Endothelial cell of umbilical vein (primary cell): ENCODE results near the gene FAM171A2. TPM values are rescaled to one million over a fixed set of nuclear protein-coding genes. Genes with fewer than 3 reads are reported as not detected.

Source experiments
- BruUV-seq: library from RNA; stranded (reverse); fragments of 400-500 nt; replicated peaks from 2 replicates; lab custom pipeline; 2021; lab: Mats Ljungman, UMichigan
- CTCF ChIA-PET: fragments of 300-600, 350-600 bp; sonication (Branson Sonifier 250); formaldehyde crosslinking; loops from one replicate; lab custom pipeline; 2021; ENCODE audit warnings: antibody characterized with exemption, inconsistent platforms; lab: Charles Lee
- POLR2A ChIA-PET: fragments of 300-600, 350-600 bp; sonication (Branson Sonifier 250); formaldehyde crosslinking; loops from one replicate; lab custom pipeline; 2021; ENCODE audit warnings: antibody characterized with exemption, inconsistent platforms; lab: Charles Lee
- DNase-seq: peaks from one replicate; pipeline ENCODE4 v3.0.0-alpha.2; 2011; ENCODE audit warnings: low read depth, low spot score
- FAIRE-seq: peaks from 2 replicates; lab custom pipeline; 2011; peaks lifted over from hg19 to GRCh38; lab: Jason Lieb, UNC
- H2AFZ ChIP-seq: 2 replicates; pipeline ENCODE4 v1.6.0; 2012; ENCODE audit warnings: low read depth, low read length, control low read depth, inconsistent platforms
- H3K27ac ChIP-seq: 2 replicates; pipeline ENCODE4 v1.5.1; 2011; ENCODE audit warnings: low read depth, mild to moderate bottlenecking, control low read depth, low read length, moderate library complexity; ENCODE audit not compliant: insufficient read depth
- H3K27me3 ChIP-seq, 2 experiments: 2 replicates each; pipeline versions ENCODE4 v1.6.0 to v1.6.1; 2011; ENCODE audit warnings: low read length in 2 of 2, mixed read lengths in 1 of 2; ENCODE audit not compliant: control insufficient read depth in 2 of 2, insufficient read depth in 2 of 2
- H3K36me3 ChIP-seq, 2 experiments: 2 replicates in 1 of 2; 3 replicates in 1 of 2; pipeline ENCODE4 v1.5.1; 2011; ENCODE audit warnings: low read length in 2 of 2, mild to moderate bottlenecking in 1 of 2, moderate library complexity in 1 of 2; ENCODE audit not compliant: control insufficient read depth in 2 of 2, insufficient read depth in 2 of 2; ENCODE audit errors: extremely low read depth in 1 of 2
- H3K4me1 ChIP-seq: 3 replicates; pipeline ENCODE4 v1.5.1; 2011; ENCODE audit warnings: mild to moderate bottlenecking, low read length; ENCODE audit not compliant: control insufficient read depth, insufficient read depth; ENCODE audit errors: extremely low read depth
- H3K4me2 ChIP-seq: 2 replicates; pipeline ENCODE4 v1.6.1; 2011; ENCODE audit warnings: low read length, control low read depth, mixed read lengths; ENCODE audit not compliant: insufficient read depth
- H3K4me3 ChIP-seq, 3 experiments: fragments of 200-600 bp in 1 of 3; sonication (generic), shearing (Covaris generic) in 1 of 3; replicated peaks in 1 of 3; 2 replicates each; pipeline ENCODE4 v1.5.1; 2011 to 2016; ENCODE audit warnings: control low read depth in 3 of 3, low read length in 3 of 3, mild to moderate bottlenecking in 2 of 3, inconsistent platforms in 1 of 3, low read depth in 1 of 3, moderate library complexity in 1 of 3; ENCODE audit not compliant: insufficient read depth in 1 of 3
- H3K79me2 ChIP-seq: 2 replicates; pipeline ENCODE4 v1.6.0; 2012; ENCODE audit warnings: low read length, inconsistent platforms; ENCODE audit not compliant: control insufficient read depth, insufficient read depth
- H3K9ac ChIP-seq: replicated peaks from 2 replicates; pipeline ENCODE3; 2011; ENCODE audit warnings: low read length, control low read depth; ENCODE audit not compliant: insufficient read depth; ENCODE audit errors: extremely low read depth
- H3K9me1 ChIP-seq: replicated peaks from 3 replicates; pipeline ENCODE4 v1.6.0; 2011; ENCODE audit warnings: mild to moderate bottlenecking, low read length; ENCODE audit not compliant: control insufficient read depth, insufficient read depth; ENCODE audit errors: extremely low read depth
- H3K9me3 ChIP-seq: replicated peaks from 2 replicates; pipeline ENCODE4 v1.5.1; 2012; ENCODE audit warnings: low read length, inconsistent platforms; ENCODE audit not compliant: control insufficient read depth, insufficient read depth
- H4K20me1 ChIP-seq: replicated peaks from 2 replicates; pipeline ENCODE3; 2011; ENCODE audit warnings: mild to moderate bottlenecking, low read length; ENCODE audit not compliant: control insufficient read depth, insufficient read depth; ENCODE audit errors: extremely low read depth
- EZH2 ChIP-seq: IDR thresholded peaks from 2 replicates; pipeline ENCODE4 v1.6.1; 2012; ENCODE audit warnings: borderline replicate concordance, low read depth, mild to moderate bottlenecking, moderate library complexity, low read length, inconsistent platforms; ENCODE audit not compliant: severe bottlenecking
- FOS ChIP-seq: IDR thresholded peaks from 2 replicates; pipeline ENCODE4 v1.6.1; 2011; ENCODE audit warnings: mild to moderate bottlenecking, low read length, moderate library complexity, borderline replicate concordance; ENCODE audit not compliant: insufficient read depth
- GATA2 ChIP-seq: IDR thresholded peaks from 2 replicates; pipeline ENCODE4 v1.7.0; 2011; ENCODE audit warnings: low read depth, mild to moderate bottlenecking, moderate library complexity, mixed read lengths, low read length; ENCODE audit not compliant: insufficient read length, insufficient read depth
- JUN ChIP-seq: IDR thresholded peaks from 2 replicates; pipeline ENCODE4 v1.6.1; 2011; ENCODE audit warnings: borderline replicate concordance, low read depth; ENCODE audit not compliant: insufficient read length, insufficient read depth
- MYC ChIP-seq: IDR thresholded peaks from one replicate; pipeline ENCODE4 v1.6.1; 2011; ENCODE audit warnings: mild to moderate bottlenecking, low read depth, low read length
- POLR2A ChIP-seq: IDR thresholded peaks from 2 replicates; pipeline ENCODE4 v1.6.1; 2012; ENCODE audit warnings: low read depth, mild to moderate bottlenecking, control low read depth, low read length
- POLR2AphosphoS5 ChIP-seq: IDR thresholded peaks from 2 replicates; pipeline ENCODE4 v1.6.1; 2012; ENCODE audit warnings: low read depth, mild to moderate bottlenecking, control low read depth, low read length, moderate library complexity; ENCODE audit not compliant: insufficient read depth
- dilution Hi-C: fragments of 300-500 bp; cut with MboI; formaldehyde crosslinking; loops from one replicate; pipeline ENCODE4 v1.15.0; 2019; ENCODE audit warnings: low sequenced_read_pairs; ENCODE audit not compliant: extremely low pct_ligation_motif_present
- intact Hi-C: fragments of 100-400 bp; cut with micrococcal nuclease; formaldehyde crosslinking; loops from one replicate; pipeline ENCODE4 v1.10.0; 2022
- polyA plus RNA-seq, 4 experiments: library from polyadenylated mRNA; depleted of rRNA in 3 of 4; stranded (reverse) in 3 of 4; unstranded in 1 of 4; fragments of >200 nt; gene quantifications; 2 replicates each; pipeline versions ENCODE4 v1.2.1 to v1.2.3, GENCODE V29; 2011 to 2012; ENCODE audit warnings: missing spikeins in 1 of 4
- total RNA-seq: library from RNA; stranded (reverse); gene quantifications from 2 replicates; pipeline ENCODE4 v1.2.3, GENCODE V29; 2021
- TF ChIP-seq, protein P1 (sequence below): IDR thresholded peaks from 2 replicates; pipeline ENCODE4 v1.6.1; 2011; ENCODE audit not compliant: insufficient read depth, insufficient read length
- TF ChIP-seq, protein P2 (sequence below), 2 donors: IDR thresholded peaks; 1 replicate in 1 of 2; 2 replicates in 1 of 2; pipeline ENCODE4 v1.5.1; 2011; ENCODE audit warnings: low read length in 2 of 2, mild to moderate bottlenecking in 2 of 2, moderate library complexity in 2 of 2, control low read depth in 1 of 2, inconsistent platforms in 1 of 2, low read depth in 1 of 2; ENCODE audit not compliant: insufficient read depth in 1 of 2; ENCODE audit errors: extremely low read depth in 1 of 2

Gene FAM171A2
- total and polyA plus RNA-seq, 2 donors (not counting 3 experiments of a cell fraction or from before 2014, with no cell fraction given): 11.3 to 13.4 TPM

DNA sequence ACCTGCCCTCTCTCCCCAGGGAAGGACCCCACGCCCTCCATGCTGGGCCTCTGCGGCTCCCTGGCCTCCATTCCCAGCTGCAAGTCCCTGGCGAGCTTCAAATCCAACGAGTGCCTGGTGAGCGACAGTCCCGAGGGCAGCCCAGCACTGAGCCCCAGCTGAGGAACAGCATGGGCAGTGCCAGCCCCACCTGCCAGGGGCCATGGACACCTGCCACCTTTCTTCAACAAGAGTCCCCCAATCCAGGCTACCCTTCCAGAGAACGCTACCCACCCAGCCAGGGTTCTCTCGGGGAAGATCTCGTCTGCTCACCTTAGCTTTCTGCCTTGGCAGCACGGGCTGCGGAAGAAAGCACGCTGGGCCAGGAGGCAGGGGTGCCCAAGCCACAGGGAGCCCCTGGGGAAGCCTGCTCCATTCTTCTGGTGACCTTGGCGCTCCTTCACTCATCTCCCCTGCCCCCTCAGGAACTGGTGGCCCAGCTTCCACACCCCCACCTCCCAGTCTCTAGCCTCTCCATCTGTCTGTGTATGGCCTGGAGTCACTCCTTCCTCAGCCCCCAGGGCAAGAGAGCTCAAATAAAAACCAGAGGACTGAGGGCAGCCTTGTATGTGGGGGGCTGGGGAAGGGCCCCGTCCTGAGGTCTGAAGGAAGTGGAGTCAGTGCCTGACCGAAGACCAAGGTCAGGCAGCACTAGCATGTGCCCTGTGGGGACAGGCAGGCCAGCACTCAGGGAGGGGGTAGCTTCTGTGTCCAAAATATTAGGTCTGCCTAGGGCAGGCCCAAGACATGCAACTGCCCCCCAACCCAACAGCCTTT lies 45.4 kb downstream of the FAM171A2 start:
- ChIA-PET CTCF (interaction anchor here (2.1 to 6.3 kb wide), 2 partner anchors 108 to 205 kb away, joined by 4 to 27 read pairs; no protein-coding TSS in a partner anchor), POLR2A (no interaction called here)
- Histone ChIP-seq H3K27ac (no peak overlapping the region), H2AFZ (no peak overlapping the region), H3K79me2 (no peaks in the 10 kb centered on the region), H3K9ac (no peak overlapping the region), H3K9me3 (no peaks in the 10 kb centered on the region), H3K27me3 (peaks cover 23 to 30% of the 10 kb centered on the region in 2 experiments), H3K4me2 (no peak overlapping the region), H3K36me3 (peaks cover 3 to 26% of the 10 kb centered on the region in 2 experiments), H3K9me1 (no peaks in the 10 kb centered on the region), H4K20me1 (no peaks in the 10 kb centered on the region), H3K4me3 (no peak overlapping the region), H3K4me1 (no peaks in the 10 kb centered on the region)
- DNase-seq (no peak), FAIRE-seq (no peak)
- dilution Hi-C loops (no loop called here), intact Hi-C loops (no loop called here)
- no TSS peak for BruUV-seq
- TF ChIP-seq FOS (no peak), POLR2AphosphoS5 (no peak), GATA2 (no peak), EZH2 (no peak), POLR2A (no peak), MYC (no peak), JUN (no peak)
- TF ChIP-seq, protein P1, sequence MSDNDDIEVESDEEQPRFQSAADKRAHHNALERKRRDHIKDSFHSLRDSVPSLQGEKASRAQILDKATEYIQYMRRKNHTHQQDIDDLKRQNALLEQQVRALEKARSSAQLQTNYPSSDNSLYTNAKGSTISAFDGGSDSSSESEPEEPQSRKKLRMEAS: no peak
- TF ChIP-seq, protein P2, sequence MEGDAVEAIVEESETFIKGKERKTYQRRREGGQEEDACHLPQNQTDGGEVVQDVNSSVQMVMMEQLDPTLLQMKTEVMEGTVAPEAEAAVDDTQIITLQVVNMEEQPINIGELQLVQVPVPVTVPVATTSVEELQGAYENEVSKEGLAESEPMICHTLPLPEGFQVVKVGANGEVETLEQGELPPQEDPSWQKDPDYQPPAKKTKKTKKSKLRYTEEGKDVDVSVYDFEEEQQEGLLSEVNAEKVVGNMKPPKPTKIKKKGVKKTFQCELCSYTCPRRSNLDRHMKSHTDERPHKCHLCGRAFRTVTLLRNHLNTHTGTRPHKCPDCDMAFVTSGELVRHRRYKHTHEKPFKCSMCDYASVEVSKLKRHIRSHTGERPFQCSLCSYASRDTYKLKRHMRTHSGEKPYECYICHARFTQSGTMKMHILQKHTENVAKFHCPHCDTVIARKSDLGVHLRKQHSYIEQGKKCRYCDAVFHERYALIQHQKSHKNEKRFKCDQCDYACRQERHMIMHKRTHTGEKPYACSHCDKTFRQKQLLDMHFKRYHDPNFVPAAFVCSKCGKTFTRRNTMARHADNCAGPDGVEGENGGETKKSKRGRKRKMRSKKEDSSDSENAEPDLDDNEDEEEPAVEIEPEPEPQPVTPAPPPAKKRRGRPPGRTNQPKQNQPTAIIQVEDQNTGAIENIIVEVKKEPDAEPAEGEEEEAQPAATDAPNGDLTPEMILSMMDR (IDR thresholded peaks at IDR 0.05; ENCODE audit: extremely low read depth in 1 of 2, insufficient read depth in 1 of 2, low read depth in 1 of 2, low read length in 2 of 2): no peak
